Hepatocyte (in vitro differentiated cells): ENCODE data around the gene CMTM7.

Source experiments
- EZH2 ChIP-seq: fragments of 200-600 bp; sonication (generic); IDR thresholded peaks from 2 replicates; pipeline ENCODE4 v1.6.1; 2016; ENCODE audit warnings: antibody characterized with exemption, mild to moderate bottlenecking, borderline replicate concordance
- EZH2phosphoT487 ChIP-seq: fragments of 200-600 bp; sonication (generic); IDR thresholded peaks from one replicate; pipeline ENCODE4 v1.6.1; 2018; ENCODE audit warnings: antibody characterized with exemption, mild to moderate bottlenecking, low read depth, moderate library complexity; ENCODE audit not compliant: unreplicated experiment, severe bottlenecking
- TF ChIP-seq, protein P1 (sequence below): fragments of 200-600 bp; sonication (generic); IDR thresholded peaks from 2 replicates; pipeline ENCODE4 v1.5.1; 2016; ENCODE audit warnings: antibody characterized with exemption, mild to moderate bottlenecking; ENCODE audit not compliant: poor library complexity

DNA sequence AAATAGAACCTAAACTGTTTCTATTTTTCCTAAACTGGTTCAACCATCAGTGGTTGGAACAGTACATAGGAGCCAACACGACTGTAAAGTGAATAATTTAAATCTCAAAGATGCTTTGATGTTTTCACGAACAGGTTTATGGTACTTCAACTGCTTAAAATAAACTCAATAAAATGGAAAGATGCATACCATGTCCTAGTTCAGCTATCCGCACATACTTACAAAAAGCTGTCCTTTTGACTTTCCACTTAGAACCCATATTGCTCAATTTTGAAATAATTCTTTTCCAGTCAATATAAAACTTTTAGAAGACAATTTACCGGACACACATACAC is 110.1 kb downstream of the CMTM7 start:
- TF ChIP-seq, protein P1, sequence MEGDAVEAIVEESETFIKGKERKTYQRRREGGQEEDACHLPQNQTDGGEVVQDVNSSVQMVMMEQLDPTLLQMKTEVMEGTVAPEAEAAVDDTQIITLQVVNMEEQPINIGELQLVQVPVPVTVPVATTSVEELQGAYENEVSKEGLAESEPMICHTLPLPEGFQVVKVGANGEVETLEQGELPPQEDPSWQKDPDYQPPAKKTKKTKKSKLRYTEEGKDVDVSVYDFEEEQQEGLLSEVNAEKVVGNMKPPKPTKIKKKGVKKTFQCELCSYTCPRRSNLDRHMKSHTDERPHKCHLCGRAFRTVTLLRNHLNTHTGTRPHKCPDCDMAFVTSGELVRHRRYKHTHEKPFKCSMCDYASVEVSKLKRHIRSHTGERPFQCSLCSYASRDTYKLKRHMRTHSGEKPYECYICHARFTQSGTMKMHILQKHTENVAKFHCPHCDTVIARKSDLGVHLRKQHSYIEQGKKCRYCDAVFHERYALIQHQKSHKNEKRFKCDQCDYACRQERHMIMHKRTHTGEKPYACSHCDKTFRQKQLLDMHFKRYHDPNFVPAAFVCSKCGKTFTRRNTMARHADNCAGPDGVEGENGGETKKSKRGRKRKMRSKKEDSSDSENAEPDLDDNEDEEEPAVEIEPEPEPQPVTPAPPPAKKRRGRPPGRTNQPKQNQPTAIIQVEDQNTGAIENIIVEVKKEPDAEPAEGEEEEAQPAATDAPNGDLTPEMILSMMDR = no peak
- TF ChIP-seq EZH2 = no peak
- no peak for TF ChIP-seq EZH2phosphoT487
